Liver (tissue), 9 donors: ENCODE measurements around the gene PLXNA2. TPM values are rescaled to one million over a fixed set of nuclear protein-coding genes. Genes with fewer than 3 reads are reported as not detected.

Experiments used
- DNase-seq: peaks from one replicate; pipeline ENCODE4 v3.0.0-alpha.2; 2017; ENCODE audit warnings: low spot score
- H3K27ac ChIP-seq, 2 donors: one replicate each; pipeline ENCODE4 v1.7.0; 2013; ENCODE audit warnings: inconsistent platforms in 2 of 2, low read length in 2 of 2, control low read depth in 1 of 2, low read depth in 1 of 2, mild to moderate bottlenecking in 1 of 2
- H3K27me3 ChIP-seq, 4 donors: one replicate each; pipeline versions ENCODE4 v1.6.1 to v1.7.0; 2013; ENCODE audit warnings: low read length in 3 of 4, inconsistent platforms in 1 of 4, mild to moderate bottlenecking in 1 of 4, moderate library complexity in 1 of 4; ENCODE audit not compliant: control insufficient read depth in 4 of 4, insufficient read depth in 4 of 4
- H3K36me3 ChIP-seq, 4 donors: one replicate each; pipeline versions ENCODE4 v1.6.1 to v1.7.0; 2013; ENCODE audit warnings: low read length in 3 of 4, mild to moderate bottlenecking in 3 of 4, low read depth in 1 of 4, moderate library complexity in 1 of 4; ENCODE audit not compliant: control insufficient read depth in 4 of 4, insufficient read depth in 3 of 4
- H3K4me1 ChIP-seq, 4 donors: one replicate each; pipeline versions ENCODE4 v1.6.1 to v1.7.0; 2013; ENCODE audit warnings: low read length in 3 of 4, mild to moderate bottlenecking in 3 of 4, moderate library complexity in 1 of 4; ENCODE audit not compliant: control insufficient read depth in 4 of 4, insufficient read depth in 4 of 4
- H3K4me3 ChIP-seq, 3 donors: one replicate each; pipeline versions ENCODE4 v1.6.1 to v1.7.0; 2013; ENCODE audit warnings: low read length in 3 of 3, control low read depth in 1 of 3, low read depth in 1 of 3, mild to moderate bottlenecking in 1 of 3
- H3K9ac ChIP-seq, 2 donors: one replicate each; pipeline ENCODE4 v1.7.0; 2013; ENCODE audit warnings: low read length in 2 of 2, mild to moderate bottlenecking in 2 of 2, moderate library complexity in 2 of 2, control low read depth in 1 of 2, low read depth in 1 of 2
- H3K9me3 ChIP-seq, 4 donors: one replicate each; pipeline versions ENCODE4 v1.6.1 to v1.7.0; 2013; ENCODE audit warnings: low read length in 3 of 4; ENCODE audit not compliant: control insufficient read depth in 4 of 4
- EGR1 ChIP-seq, 2 donors: IDR thresholded peaks; 2 replicates each; pipeline ENCODE4 v1.6.1; 2016 to 2018; ENCODE audit warnings: antibody characterized with exemption in 2 of 2, low read depth in 2 of 2
- FOXA1 ChIP-seq: IDR thresholded peaks from 2 replicates; pipeline ENCODE4 v1.6.1; 2016; ENCODE audit warnings: antibody characterized with exemption
- FOXA2 ChIP-seq: IDR thresholded peaks from 2 replicates; pipeline ENCODE4 v1.6.1; 2016; ENCODE audit warnings: antibody characterized with exemption
- GABPA ChIP-seq, 2 donors: IDR thresholded peaks in 1 of 2; conservative IDR thresholded peaks in 1 of 2; 2 replicates each; pipeline ENCODE4 v1.6.1; 2016; ENCODE audit warnings: antibody characterized with exemption in 2 of 2, mild to moderate bottlenecking in 1 of 2, moderate library complexity in 1 of 2
- HNF4A ChIP-seq, 2 donors: conservative IDR thresholded peaks; 2 replicates each; pipeline ENCODE4 v1.6.1; 2016; ENCODE audit warnings: antibody characterized with exemption in 2 of 2, mild to moderate bottlenecking in 2 of 2
- HNF4G ChIP-seq: IDR thresholded peaks from 2 replicates; pipeline ENCODE4 v1.6.1; 2016; ENCODE audit warnings: antibody characterized with exemption
- JUND ChIP-seq, 2 donors: IDR thresholded peaks; 2 replicates each; pipeline ENCODE4 v1.6.1; 2016; ENCODE audit warnings: antibody characterized with exemption in 2 of 2
- NR2F2 ChIP-seq: IDR thresholded peaks from 2 replicates; pipeline ENCODE4 v1.6.1; 2016; ENCODE audit warnings: antibody characterized with exemption
- RAD21 ChIP-seq, 2 donors: IDR thresholded peaks; 2 replicates each; pipeline ENCODE4 v1.6.1; 2016; ENCODE audit warnings: antibody characterized with exemption in 2 of 2, mild to moderate bottlenecking in 2 of 2
- RXRA ChIP-seq, 2 donors: IDR thresholded peaks; 2 replicates each; pipeline ENCODE4 v1.6.1; 2017 to 2018; ENCODE audit warnings: antibody characterized with exemption in 2 of 2, mild to moderate bottlenecking in 1 of 2
- SP1 ChIP-seq: IDR thresholded peaks from 2 replicates; pipeline ENCODE4 v1.6.1; 2018; ENCODE audit warnings: antibody characterized with exemption, mild to moderate bottlenecking
- TAF1 ChIP-seq: conservative IDR thresholded peaks from 2 replicates; pipeline ENCODE4 v1.6.1; 2016; ENCODE audit warnings: antibody characterized with exemption, mild to moderate bottlenecking
- YY1 ChIP-seq: IDR thresholded peaks from 2 replicates; pipeline ENCODE4 v1.6.1; 2016; ENCODE audit warnings: antibody characterized with exemption, mild to moderate bottlenecking
- WGBS: extraction: QIAGEN DNeasy Blood & Tissue Kit; methylation state at CpG from one replicate; pipeline ENCODE4 v1.1.7; 2013; 5-methylcytosine and 5-hydroxymethylcytosine counted together
- polyA plus RNA-seq, 2 donors: library from polyadenylated mRNA; stranded (reverse) in 1 of 2; unstranded in 1 of 2; fragments of 200-250 nt in 1 of 2; fragments of >200 nt in 1 of 2; fragmentation: Nextera tagmentation in 1 of 2; extraction: Ambion mirVana in 1 of 2; gene quantifications; one replicate each; pipeline versions ENCODE4 v1.2.1 to v1.2.3, GENCODE V29; 2013 to 2015
- total RNA-seq, 2 donors: library from RNA; depleted of rRNA; stranded (reverse); fragments of >200 nt; gene quantifications; one replicate each; pipeline ENCODE4 v1.2.3, GENCODE V29; 2014
- TF ChIP-seq, protein P1 (sequence below): IDR thresholded peaks from 2 replicates; pipeline ENCODE4 v1.6.1; 2016; ENCODE audit warnings: antibody characterized with exemption, mild to moderate bottlenecking
- TF ChIP-seq, protein P2 (sequence below): fragments of 150-350 bp; IDR thresholded peaks from 2 replicates; pipeline ENCODE4 v1.5.1; 2017; ENCODE audit warnings: improper control_type of control experiment, low read depth, low read length; ENCODE audit not compliant: missing input control
- TF ChIP-seq, protein P3 (sequence below): IDR thresholded peaks from 2 replicates; pipeline ENCODE4 v1.6.1; 2016; ENCODE audit warnings: antibody characterized with exemption
- TF ChIP-seq, protein P4 (sequence below): IDR thresholded peaks from 2 replicates; pipeline ENCODE4 v1.6.1; 2016; ENCODE audit warnings: antibody characterized with exemption
- TF ChIP-seq, protein P5 (sequence below): IDR thresholded peaks from 2 replicates; pipeline ENCODE4 v1.6.1; 2016; ENCODE audit warnings: antibody characterized with exemption
- donor health status: healthy.
- donor health status: healthy.
- donor health status: healthy.
- donor health status: healthy.
- donor health status: healthy.

PLXNA2 gene
- total and polyA plus RNA-seq, 4 donors, result 1.8 to 9.2 (median 2.8) TPM

DNA sequence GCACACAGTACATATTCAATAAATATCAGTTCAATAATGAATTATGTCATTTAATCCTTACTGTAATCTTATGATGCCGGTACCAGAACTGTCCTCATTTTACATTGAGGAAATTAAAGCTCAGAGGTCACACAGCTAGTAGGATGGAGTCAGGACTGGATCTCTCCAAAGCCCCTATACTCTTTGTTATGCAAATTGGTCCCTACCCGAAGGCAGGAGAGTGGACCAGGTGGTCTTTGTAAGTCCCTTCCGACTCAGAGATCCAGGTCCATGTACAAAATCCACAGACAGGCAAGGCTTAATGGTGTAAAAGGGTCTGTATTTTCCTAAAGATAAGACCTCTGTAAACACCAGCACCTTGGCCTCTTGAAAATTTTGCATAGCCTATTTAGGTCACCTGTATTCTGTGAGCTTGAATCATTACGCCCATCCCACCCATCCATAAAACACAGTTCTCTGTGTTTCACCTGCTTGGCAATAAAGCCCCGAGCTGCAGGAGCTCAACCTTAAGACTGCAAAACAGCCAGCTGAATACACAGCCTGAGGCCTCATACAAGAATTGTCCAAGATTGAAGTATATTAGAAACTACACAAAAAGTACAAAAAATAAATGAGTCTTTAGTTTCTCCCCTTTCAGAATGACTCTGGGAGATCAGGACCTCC, 41.7 kb downstream of the PLXNA2 start:
- peaks cover 0 to 3% (median 0%) of the 10 kb centered on the region in 4 donors for H3K36me3 ChIP-seq
- no peak overlapping the region for H3K27ac ChIP-seq
- WGBS, result 86% methylated on average over 5 of the region's 5 CpGs
- H3K9me3 ChIP-seq, result no peaks in the 10 kb centered on the region
- H3K4me1 ChIP-seq, result peaks cover 4 to 26% (median 16%) of the 10 kb centered on the region in 4 donors
- H3K9ac ChIP-seq, result no peak overlapping the region
- no peak for DNase-seq
- no peak for TF ChIP-seq TAF1
- TF ChIP-seq EGR1 (IDR thresholded peaks at IDR 0.05; ENCODE audit: low read depth in 2 of 2), result no peak
- TF ChIP-seq, protein P1, sequence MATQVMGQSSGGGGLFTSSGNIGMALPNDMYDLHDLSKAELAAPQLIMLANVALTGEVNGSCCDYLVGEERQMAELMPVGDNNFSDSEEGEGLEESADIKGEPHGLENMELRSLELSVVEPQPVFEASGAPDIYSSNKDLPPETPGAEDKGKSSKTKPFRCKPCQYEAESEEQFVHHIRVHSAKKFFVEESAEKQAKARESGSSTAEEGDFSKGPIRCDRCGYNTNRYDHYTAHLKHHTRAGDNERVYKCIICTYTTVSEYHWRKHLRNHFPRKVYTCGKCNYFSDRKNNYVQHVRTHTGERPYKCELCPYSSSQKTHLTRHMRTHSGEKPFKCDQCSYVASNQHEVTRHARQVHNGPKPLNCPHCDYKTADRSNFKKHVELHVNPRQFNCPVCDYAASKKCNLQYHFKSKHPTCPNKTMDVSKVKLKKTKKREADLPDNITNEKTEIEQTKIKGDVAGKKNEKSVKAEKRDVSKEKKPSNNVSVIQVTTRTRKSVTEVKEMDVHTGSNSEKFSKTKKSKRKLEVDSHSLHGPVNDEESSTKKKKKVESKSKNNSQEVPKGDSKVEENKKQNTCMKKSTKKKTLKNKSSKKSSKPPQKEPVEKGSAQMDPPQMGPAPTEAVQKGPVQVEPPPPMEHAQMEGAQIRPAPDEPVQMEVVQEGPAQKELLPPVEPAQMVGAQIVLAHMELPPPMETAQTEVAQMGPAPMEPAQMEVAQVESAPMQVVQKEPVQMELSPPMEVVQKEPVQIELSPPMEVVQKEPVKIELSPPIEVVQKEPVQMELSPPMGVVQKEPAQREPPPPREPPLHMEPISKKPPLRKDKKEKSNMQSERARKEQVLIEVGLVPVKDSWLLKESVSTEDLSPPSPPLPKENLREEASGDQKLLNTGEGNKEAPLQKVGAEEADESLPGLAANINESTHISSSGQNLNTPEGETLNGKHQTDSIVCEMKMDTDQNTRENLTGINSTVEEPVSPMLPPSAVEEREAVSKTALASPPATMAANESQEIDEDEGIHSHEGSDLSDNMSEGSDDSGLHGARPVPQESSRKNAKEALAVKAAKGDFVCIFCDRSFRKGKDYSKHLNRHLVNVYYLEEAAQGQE, result no peak
- no peak for TF ChIP-seq HNF4G
- TF ChIP-seq, protein P2, sequence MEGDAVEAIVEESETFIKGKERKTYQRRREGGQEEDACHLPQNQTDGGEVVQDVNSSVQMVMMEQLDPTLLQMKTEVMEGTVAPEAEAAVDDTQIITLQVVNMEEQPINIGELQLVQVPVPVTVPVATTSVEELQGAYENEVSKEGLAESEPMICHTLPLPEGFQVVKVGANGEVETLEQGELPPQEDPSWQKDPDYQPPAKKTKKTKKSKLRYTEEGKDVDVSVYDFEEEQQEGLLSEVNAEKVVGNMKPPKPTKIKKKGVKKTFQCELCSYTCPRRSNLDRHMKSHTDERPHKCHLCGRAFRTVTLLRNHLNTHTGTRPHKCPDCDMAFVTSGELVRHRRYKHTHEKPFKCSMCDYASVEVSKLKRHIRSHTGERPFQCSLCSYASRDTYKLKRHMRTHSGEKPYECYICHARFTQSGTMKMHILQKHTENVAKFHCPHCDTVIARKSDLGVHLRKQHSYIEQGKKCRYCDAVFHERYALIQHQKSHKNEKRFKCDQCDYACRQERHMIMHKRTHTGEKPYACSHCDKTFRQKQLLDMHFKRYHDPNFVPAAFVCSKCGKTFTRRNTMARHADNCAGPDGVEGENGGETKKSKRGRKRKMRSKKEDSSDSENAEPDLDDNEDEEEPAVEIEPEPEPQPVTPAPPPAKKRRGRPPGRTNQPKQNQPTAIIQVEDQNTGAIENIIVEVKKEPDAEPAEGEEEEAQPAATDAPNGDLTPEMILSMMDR, result no peak
- TF ChIP-seq, protein P3, sequence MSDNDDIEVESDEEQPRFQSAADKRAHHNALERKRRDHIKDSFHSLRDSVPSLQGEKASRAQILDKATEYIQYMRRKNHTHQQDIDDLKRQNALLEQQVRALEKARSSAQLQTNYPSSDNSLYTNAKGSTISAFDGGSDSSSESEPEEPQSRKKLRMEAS, result no peak
- no peak for TF ChIP-seq SP1
- TF ChIP-seq, protein P4, sequence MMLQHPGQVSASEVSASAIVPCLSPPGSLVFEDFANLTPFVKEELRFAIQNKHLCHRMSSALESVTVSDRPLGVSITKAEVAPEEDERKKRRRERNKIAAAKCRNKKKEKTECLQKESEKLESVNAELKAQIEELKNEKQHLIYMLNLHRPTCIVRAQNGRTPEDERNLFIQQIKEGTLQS, result no peak
- TF ChIP-seq, protein P5, sequence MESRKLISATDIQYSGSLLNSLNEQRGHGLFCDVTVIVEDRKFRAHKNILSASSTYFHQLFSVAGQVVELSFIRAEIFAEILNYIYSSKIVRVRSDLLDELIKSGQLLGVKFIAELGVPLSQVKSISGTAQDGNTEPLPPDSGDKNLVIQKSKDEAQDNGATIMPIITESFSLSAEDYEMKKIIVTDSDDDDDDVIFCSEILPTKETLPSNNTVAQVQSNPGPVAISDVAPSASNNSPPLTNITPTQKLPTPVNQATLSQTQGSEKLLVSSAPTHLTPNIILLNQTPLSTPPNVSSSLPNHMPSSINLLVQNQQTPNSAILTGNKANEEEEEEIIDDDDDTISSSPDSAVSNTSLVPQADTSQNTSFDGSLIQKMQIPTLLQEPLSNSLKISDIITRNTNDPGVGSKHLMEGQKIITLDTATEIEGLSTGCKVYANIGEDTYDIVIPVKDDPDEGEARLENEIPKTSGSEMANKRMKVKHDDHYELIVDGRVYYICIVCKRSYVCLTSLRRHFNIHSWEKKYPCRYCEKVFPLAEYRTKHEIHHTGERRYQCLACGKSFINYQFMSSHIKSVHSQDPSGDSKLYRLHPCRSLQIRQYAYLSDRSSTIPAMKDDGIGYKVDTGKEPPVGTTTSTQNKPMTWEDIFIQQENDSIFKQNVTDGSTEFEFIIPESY, result no peak
- TF ChIP-seq YY1, result no peak
- no peak for TF ChIP-seq JUND (IDR thresholded peaks at IDR 0.05)
- TF ChIP-seq RXRA (IDR thresholded peaks at IDR 0.05), result no peak
- no peak for TF ChIP-seq FOXA1
- TF ChIP-seq FOXA2, result no peak
- TF ChIP-seq RAD21 (IDR thresholded peaks at IDR 0.05), result no peak
- no peak for TF ChIP-seq NR2F2
- TF ChIP-seq HNF4A (conservative IDR thresholded peaks at IDR 0.05), result no peak
- TF ChIP-seq GABPA (IDR thresholded peaks at IDR 0.05 in 1 of 2, conservative IDR thresholded peaks at IDR 0.05 in 1 of 2), result no peak
- no peaks in the 10 kb centered on the region for H3K27me3 ChIP-seq
- no peak overlapping the region for H3K4me3 ChIP-seq
